Activated effector memory CD4-positive, alpha-beta T cell treated with Interleukin-2 at 50 U/mL for 16 hours (primary cell): Measurements from ENCODE around the gene CCDC159.
"Not testable (repeated sequence)": the region's sequence is repeated elsewhere in the genome, so short reads cannot be mapped to it uniquely, and the experiment has no call there.

Source experiments
- DNase-seq: peaks from one replicate; pipeline ENCODE4 v3.0.0-alpha.2; 2020

CCDC159 gene

GRCh38 chr19:11346104-11346940, at the start of gene CCDC159, which contains the start of gene TMEM205:
TSS of gene CCDC159 (plus strand) at chr19:11346519. CDS start at chr19:11346607, 88 bp downstream.
TSS of gene TMEM205 (minus strand) at chr19:11346268. CDS start at chr19:11345619, 649 bp downstream.
- peak; percentile 98 for DNase-seq

GRCh38 chr19:11299946-11300810, 46.1 kb upstream of the CCDC159 start:
- no peak for DNase-seq

- DNase-seq, result no peak
These were observed 45.6 kb upstream of the CCDC159 start for GRCh38 chr19:11300811-11301120.

GRCh38 chr19:11304936-11305335, 41.4 kb upstream of the CCDC159 start:
- no peak for DNase-seq

GRCh38 chr19:11306337-11306736, 40.0 kb upstream of the CCDC159 start:
- no peak for DNase-seq

- not testable (repeated sequence) for DNase-seq
These were observed 25.9 kb upstream of the CCDC159 start for GRCh38 chr19:11320278-11320995.

GRCh38 chr19:11321191-11322126, 24.9 kb upstream of the CCDC159 start:
- no peak for DNase-seq

- DNase-seq, result no peak
These were observed 23.9 kb upstream of the CCDC159 start for GRCh38 chr19:11322269-11323024.

GRCh38 chr19:11323601-11324078, 22.7 kb upstream of the CCDC159 start:
- DNase-seq, result no peak

GRCh38 chr19:11324079-11324661, 22.1 kb upstream of the CCDC159 start:
- peak; percentile 5 for DNase-seq

GRCh38 chr19:11324748-11325389, 21.4 kb upstream of the CCDC159 start:
- no peak for DNase-seq

- no peak for DNase-seq
These were observed 20.8 kb upstream of the CCDC159 start for GRCh38 chr19:11325544-11325943.

- no peak for DNase-seq
These were observed 16.2 kb upstream of the CCDC159 start for GRCh38 chr19:11330127-11330526.

GRCh38 chr19:11331502-11331901, 14.8 kb upstream of the CCDC159 start:
- no peak for DNase-seq

- DNase-seq, result no peak
These were observed 13.5 kb upstream of the CCDC159 start for GRCh38 chr19:11332822-11333221.

GRCh38 chr19:11333838-11334237, 12.5 kb upstream of the CCDC159 start:
- not testable (repeated sequence) for DNase-seq

GRCh38 chr19:11335449-11336146, 10.7 kb upstream of the CCDC159 start:
- DNase-seq, result no peak

- DNase-seq, result no peak
These were observed 9.2 kb upstream of the CCDC159 start for GRCh38 chr19:11337080-11337479.

- no peak for DNase-seq
These were observed 8.2 kb upstream of the CCDC159 start for GRCh38 chr19:11338121-11338520.
